ENCODE results near the gene SRRM4. TPM values are rescaled to one million over a fixed set of nuclear protein-coding genes. Genes with fewer than 3 reads are reported as not detected.
"Not testable (repeated sequence)": the region's sequence is repeated elsewhere in the genome, so short reads cannot be mapped to it uniquely, and the experiment has no call there.

Gene SRRM4
- total RNA-seq, 1 donor from 2014 or later, result 0.96 TPM

GRCh38 chr12:119068129-119068856 is 87.0 kb downstream of the SRRM4 start:
- DNase-seq (ENCODE audit: low spot score), result no peak

- no peak for DNase-seq (ENCODE audit: low spot score)
These were observed 87.9 kb downstream of the SRRM4 start for GRCh38 chr12:119069147-119069642.

- DNase-seq (ENCODE audit: low spot score), result no peak
These were observed 89.8 kb downstream of the SRRM4 start for GRCh38 chr12:119071176-119071575.

GRCh38 chr12:119071638-119072231 is 90.4 kb downstream of the SRRM4 start:
- DNase-seq (ENCODE audit: low spot score), result no peak

- DNase-seq (ENCODE audit: low spot score), result no peak
These were observed 91.1 kb downstream of the SRRM4 start for GRCh38 chr12:119072440-119072839.

DNA sequence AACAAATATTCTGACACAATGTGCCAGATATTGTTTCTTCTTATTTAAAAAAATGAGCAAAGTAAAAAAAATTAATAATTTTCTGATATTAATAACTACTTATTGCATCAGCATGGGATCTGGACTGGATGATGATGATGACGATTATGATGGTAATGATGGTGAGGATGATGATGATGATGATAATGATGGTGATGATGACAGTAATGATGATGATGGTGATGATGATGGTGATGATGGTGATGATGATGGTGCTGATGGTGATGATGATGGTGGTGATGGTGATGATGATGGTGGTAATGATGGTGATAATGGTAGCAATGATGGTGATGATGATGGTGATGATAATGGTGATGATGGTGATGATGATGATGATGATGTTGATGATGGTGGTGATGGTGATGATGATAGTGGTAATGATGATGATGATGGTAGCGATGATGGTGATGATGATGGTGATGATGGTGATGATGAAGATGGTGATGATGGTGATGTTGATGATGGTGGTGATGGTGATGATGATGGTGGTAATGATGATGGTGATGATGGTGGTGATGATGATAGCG is 94.0 kb downstream of the SRRM4 start:
- no peak for DNase-seq (ENCODE audit: low spot score)

DNA sequence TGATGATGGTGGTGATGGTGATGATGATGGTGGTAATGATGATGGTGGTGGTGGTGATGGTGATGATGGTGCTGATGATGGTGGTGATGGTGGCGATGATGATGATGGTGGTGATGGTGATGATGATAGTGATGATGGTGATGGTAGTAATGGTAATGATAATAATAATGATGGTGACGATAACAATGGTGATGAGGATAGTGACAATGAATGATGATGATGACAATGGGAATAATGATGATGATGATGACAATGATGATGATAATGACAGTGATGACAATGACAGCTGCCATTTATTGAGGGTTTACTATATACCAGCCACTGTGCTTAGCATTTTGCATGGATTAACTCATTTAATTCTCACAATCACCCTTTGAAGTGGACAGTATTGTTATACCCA is 94.6 kb downstream of the SRRM4 start:
- DNase-seq (ENCODE audit: low spot score), result no peak

- no peak for DNase-seq (ENCODE audit: low spot score)
These were observed 98.2 kb downstream of the SRRM4 start for GRCh38 chr12:119079530-119079929.

DNA sequence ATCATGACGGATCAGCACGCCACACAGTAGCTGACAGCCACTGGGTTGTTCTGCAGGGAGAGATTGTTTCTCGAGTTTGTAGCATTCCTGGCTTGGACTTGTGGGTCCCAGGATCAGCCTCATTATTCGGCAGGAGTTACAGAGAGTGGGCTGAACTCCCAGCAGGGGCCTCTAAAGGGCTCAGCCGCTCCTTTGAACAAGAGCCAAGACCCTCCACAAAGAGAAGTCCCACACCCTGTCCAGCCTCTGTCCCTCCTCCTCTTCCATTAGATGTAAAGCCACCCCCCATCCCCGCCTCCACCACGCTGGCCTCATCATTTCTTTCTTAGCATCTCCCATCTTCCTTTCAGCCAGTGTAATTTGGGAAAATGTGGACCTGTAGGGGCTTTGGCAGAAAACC is 100.7 kb downstream of the SRRM4 start:
- DNase-seq (ENCODE audit: low spot score), result no peak

- peak; percentile 30 for DNase-seq (ENCODE audit: low spot score)
These were observed 101.2 kb downstream of the SRRM4 start for GRCh38 chr12:119082496-119082895.

GRCh38 chr12:119088685-119089379 is 107.5 kb downstream of the SRRM4 start:
- DNase-seq (ENCODE audit: low spot score), result no peak

DNA sequence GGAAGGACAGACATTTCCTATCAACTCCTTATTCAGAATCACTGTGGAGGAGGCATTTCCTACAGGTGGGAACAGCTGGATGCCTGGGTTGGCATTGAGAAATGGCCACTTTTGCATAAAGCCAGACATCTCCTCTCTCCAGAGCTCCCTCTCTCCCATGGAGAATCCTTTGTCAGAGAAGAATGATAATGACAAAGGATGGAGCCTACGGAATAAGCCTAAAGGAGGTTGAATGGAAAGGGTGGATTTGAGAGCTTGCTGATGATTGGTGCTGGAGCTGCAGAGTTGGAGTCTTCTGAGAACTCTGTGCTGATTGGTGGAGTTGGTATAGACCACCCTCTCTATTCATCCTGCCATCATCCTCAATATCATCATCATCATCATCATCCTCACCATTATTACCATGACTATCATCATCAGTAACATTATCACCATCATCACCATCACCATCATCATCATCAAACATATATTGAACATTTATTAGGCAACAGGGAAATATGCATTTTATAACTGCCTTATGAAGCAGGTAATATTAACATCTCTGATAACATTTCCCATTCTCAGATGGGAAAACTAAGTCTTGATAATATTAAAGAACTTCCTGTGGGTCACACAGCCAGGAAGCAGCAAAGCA is 108.2 kb downstream of the SRRM4 start:
- DNase-seq (ENCODE audit: low spot score), result no peak

DNA sequence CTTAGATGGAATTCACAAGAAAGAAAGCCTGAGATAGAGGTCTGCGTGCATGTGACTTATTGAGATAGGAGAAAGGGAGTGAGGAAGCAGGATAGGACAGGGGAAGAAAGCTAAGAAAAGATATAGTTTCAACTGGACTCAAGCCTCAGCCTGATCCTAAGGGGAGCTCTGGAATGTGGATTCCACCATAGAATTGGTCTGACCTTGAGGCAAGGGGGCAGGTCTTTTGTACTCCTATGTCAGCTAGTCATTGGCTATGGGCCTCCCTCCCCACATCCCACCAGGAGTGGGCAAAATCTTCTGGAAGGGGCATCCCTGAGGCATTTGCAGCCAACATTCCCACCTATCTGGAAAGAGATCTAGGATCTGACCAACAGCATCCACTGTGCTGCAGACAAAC is 108.9 kb downstream of the SRRM4 start:
- no peak for DNase-seq (ENCODE audit: low spot score)

GRCh38 chr12:119090865-119091264 is 109.5 kb downstream of the SRRM4 start:
- DNase-seq (ENCODE audit: low spot score), result peak; percentile 85

DNA sequence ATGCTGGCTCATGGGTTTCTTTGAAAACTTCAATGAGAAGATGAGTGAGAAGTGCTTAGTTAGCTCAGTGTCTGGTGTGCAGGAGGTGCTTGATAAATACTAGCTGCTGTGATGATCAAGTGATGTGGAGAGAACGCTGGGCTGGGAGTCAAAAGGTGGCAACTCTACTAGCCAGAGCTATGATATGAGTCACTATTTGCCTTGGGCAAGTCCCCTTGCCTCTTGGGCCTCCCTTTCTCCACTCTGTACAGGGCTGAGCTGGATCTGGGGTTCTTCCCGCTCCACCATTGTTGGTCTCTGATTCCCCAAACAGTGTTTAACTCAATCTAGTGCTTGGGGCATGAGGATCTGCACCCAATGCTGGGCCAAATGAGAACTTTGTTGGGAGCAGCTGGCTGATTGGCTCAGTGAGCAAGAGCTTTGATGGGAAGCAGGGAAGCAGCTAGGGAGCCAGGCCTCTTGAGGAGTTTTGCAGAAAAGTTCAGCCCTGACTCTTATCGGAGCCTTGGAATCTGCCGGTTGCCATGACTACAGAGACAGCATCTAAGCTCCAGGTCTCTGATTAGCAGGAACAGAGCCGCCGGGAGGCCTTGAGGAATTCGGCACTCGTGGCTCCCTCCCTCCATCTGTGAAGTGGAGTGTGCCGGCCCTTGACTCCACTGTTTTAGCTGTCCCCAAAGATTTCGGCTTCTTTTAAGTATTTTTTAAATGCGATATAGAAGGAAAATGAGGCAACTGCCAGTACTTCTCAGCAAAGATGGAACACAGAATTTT is 115.3 kb downstream of the SRRM4 start:
- peak; percentile 93 for DNase-seq (ENCODE audit: low spot score)

- DNase-seq (ENCODE audit: low spot score), result no peak
These were observed 119.6 kb downstream of the SRRM4 start for GRCh38 chr12:119100933-119101332.

DNA sequence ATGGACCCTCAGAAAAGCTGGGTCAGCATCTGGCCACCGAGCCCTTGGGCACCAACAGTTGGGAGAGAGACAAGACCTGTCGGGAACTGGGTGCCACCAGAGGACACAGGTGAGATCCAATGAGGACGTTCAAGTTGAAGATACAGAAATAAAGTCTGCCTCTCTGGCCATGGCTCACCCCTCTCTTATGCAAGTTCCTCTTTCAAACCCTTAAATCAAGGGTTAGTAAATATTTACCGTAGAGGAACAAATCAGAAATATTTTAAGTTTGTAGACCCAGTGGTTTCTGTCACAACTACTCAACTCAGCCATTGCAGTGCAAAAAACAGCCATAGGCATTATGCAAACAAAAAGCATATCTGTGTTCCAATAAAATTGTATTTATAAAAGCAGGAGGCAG is 120.9 kb downstream of the SRRM4 start:
- DNase-seq (ENCODE audit: low spot score), result no peak

GRCh38 chr12:119102714-119103113 is 121.4 kb downstream of the SRRM4 start:
- DNase-seq (ENCODE audit: low spot score), result no peak

GRCh38 chr12:119104969-119105368 is 123.6 kb downstream of the SRRM4 start:
- not testable (repeated sequence) for DNase-seq (ENCODE audit: low spot score)

GRCh38 chr12:119113496-119113986 is 132.2 kb downstream of the SRRM4 start:
- no peak for DNase-seq (ENCODE audit: low spot score)

- DNase-seq (ENCODE audit: low spot score), result no peak
These were observed 133.0 kb downstream of the SRRM4 start for GRCh38 chr12:119114294-119114693.

All from umbilical cord (tissue), 2 donors.